HUDEP-2 (cell line): ENCODE data around the gene COX7A2.

Source experiments
- DNase-seq, 76 experiments: peaks; one replicate each; lab custom pipeline; 2025; ENCODE audit not compliant: unreplicated experiment in 76 of 76; lab: John Stamatoyannopoulos, UW

COX7A2 gene

DNA sequence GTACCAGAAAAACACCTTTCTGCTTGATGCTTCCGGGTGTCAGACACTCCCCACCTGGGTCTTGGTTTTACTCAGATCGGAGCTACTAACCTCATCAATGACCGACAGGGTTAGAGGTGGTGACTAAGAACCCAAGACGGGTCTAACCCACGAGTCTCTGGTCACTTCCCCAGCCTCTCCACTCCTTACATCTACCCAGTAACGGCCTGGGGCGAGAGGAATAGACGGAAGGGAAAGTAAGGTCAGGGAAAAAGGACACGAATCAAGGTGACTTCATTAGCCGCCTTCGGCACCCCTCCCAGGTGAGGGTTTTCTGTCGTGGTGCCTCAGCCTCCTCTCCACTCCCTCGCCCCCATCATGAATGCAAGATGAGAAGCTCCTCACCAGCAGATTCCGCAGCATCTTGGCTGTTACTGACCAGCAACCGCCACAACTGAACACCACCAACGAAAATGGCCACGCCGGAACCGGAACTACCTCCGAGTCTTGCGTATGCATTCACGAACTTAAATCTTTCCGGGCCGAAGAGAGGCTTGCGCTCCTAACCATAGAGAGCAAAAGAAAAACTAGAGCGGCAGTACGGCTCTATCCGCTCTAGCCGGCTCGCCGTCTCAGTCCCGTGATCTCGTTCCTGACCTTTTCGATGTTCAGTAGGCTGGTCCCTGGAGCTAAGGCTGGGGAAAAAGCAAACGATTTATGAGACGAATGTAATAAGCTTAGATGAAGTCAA is at the start of gene COX7A2:
Gene COX7A2 (minus strand): TSS at position 469 of the 730 bp plus-strand sequence. CDS start 67 bp downstream, at position 402.
- peak; percentile 46 to 97 (median 89) for DNase-seq

GRCh38 chr6:75292555-75292954 is 49.0 kb upstream of the COX7A2 start:
- no peak for DNase-seq

GRCh38 chr6:75291744-75292143 is 48.1 kb upstream of the COX7A2 start:
- DNase-seq: no peak

DNA sequence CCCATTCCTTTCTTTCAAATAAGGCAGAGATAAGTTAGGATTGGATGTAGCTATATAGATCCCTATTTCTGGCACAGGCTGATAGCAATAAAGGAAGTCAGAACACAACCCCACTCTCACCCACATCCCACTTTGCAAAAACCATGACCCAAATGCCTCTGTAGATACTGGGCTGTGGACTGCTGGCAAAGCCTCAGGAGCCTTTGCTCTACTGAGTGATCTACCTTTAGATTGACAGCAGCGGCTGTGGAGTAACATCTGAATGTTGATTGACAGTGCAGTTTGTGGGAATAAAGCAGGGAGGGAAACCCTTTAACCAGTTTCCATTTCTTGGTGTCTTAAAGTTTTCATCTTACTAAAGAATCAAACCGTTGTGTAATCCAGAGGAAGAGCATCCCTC is 47.7 kb upstream of the COX7A2 start:
- DNase-seq: no peak

- no peak for DNase-seq
These were observed 46.7 kb upstream of the COX7A2 start for GRCh38 chr6:75290136-75290945.

- DNase-seq: no peak
These were observed 44.4 kb upstream of the COX7A2 start for GRCh38 chr6:75288023-75288422.

GRCh38 chr6:75287424-75287823 is 43.8 kb upstream of the COX7A2 start:
- DNase-seq: no peak

DNA sequence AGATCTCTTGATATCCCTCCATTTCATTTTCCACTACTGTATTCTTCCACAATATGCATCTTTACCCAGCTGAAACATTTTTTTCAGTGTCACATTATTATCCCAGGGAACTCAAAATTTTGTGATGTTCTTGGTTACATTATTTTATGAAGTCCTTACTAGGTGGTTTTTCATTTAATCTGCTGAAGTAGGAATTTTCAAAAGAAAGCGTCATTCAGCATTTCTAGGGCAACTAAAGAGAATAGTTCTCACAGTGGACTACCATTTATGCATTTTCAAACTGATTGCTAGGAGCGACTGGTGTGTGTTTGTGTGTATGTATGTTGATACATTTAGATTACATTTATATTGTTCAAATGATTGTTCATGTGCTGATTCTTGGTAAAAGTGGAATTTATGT is 43.4 kb upstream of the COX7A2 start:
- DNase-seq: no peak

DNA sequence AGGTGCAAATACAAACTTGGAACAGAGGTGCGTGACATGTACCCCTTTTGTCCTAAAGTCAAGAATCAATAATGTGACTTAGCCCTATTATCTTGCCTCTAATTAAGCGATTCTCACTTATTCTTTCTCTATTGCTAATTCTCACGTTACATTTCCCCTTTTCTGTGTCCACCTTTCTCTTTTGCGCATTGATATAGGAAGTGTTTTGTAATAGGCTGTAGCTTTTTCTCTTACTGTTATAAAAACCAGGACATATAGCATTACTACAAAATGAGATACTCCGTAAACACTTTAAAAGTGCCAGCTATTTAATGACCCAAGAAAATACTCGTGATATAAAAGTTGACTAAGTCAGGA is 41.7 kb upstream of the COX7A2 start:
- DNase-seq: peak in 1 of 76 experiments; percentile 50

- peak; percentile 57 to 99 (median 98) for DNase-seq
These were observed 41.2 kb upstream of the COX7A2 start, which contains the start of gene TMEM30A for GRCh38 chr6:75284632-75285282. TMEM30A (minus strand) TSS chr6:75284792; CDS start chr6:75284638, 154 bp downstream.

DNA sequence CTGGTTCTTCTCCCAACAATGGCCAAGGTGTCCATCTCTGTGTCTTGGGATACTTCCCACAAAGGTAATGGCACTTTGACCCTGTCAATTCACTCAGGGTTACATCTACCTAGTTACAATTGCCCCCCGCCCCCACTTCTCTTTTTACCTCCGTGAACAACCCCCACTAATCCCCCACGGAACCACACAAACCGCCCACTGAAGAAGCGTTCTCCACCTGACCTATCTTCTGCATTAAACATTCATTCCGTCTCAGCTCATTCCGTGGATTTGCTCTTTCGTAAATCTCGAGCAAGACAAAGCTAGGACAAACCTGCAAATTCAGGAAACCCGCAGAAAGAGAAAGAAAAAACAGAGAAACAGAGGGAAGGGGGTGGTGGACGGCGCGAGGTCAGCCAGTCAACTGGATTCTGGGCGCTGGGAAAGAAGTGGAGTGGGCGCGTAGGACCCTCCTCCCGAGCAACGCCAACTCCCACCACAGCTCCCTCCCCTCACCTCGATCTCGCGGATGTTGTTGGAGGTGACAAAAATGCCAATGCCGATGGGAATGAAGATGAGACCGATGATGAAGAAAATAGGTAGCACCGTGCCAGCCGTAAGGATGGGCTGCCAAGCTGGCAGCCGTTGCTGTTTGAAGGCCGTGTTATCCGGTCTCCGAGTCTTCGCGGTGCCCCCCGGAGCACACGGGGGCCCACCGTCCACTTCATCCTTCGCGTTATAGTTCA is 40.5 kb upstream of the COX7A2 start:
- peak in 8 of 76 experiments; percentile 3 to 48 (median 40) for DNase-seq

DNA sequence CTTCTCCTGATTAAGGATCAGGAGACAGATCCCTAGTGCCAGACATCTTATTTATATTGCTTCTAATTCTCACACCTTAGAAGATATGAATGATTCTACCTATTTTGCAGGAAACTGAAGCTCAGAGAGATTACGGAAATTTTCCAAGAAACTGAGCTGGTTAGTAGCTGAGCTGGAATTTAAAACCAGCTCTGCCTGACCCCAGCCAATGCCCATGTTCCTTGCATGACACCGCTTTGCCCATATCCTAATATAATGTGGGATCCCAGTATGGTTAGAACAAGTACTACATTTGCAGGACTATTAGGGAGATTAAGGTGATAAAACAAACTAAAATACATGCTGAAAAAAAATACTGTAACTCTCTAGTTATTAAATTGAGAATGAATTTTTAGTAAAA is 39.1 kb upstream of the COX7A2 start:
- no peak for DNase-seq

GRCh38 chr6:75281653-75282052 is 38.1 kb upstream of the COX7A2 start:
- DNase-seq: no peak

DNA sequence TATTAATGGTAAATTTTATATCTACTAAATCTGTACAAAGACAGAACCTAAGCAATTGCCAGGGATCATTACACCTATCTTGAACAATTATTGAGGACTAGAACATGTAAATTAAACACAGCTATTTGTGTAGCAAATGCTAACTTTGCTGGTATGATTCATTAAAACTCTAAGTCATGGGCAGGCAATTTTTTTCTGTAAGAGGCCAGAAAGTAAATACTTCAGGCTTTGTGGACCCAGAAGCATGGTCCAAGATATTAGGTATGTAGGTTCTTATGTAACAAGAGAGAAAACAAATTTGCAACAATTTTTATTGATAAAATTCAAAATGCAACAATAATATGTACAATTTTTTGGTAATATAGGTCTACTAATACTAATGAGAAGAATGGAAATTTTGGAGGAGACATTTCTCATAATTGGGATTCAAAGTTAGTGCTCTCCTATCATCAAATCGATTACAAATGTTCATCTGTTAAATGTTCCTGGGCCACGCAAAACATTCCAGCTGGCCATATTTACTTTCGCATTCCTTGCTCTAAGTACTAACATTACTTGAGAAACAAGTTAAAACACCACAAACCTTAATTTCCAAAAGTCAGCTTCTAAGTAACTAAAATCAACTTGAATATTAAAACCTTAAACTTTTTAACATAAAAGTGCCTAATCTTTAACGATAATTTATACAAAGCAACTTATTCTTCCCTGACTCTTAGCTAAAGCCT is 36.7 kb upstream of the COX7A2 start:
- DNase-seq: no peak

DNA sequence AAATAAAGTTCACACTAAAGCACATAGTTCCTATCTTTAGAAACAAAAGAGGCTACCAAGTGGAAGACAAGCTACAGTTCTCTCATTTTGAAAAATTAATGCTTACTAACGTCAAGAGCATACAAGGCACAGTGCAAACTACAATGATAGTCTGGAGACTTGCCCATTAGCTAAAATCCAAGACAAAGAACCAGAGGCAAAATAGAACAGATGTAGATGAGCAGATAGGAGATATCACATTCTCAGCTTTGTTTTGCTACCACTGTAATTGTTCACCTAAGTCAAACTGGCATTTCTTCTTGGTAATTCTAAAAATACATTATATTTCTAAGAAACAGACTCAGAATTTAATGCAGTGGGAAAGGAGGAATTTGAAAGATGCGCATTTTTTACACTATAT is 35.8 kb upstream of the COX7A2 start:
- peak in 21 of 76 experiments; percentile 10 to 58 (median 34) for DNase-seq

- peak in 3 of 76 experiments; percentile 9 to 24 (median 23) for DNase-seq
These were observed 35.0 kb upstream of the COX7A2 start for GRCh38 chr6:75278474-75279077.

- no peak for DNase-seq
These were observed 31.5 kb upstream of the COX7A2 start for GRCh38 chr6:75275067-75275466.

DNA sequence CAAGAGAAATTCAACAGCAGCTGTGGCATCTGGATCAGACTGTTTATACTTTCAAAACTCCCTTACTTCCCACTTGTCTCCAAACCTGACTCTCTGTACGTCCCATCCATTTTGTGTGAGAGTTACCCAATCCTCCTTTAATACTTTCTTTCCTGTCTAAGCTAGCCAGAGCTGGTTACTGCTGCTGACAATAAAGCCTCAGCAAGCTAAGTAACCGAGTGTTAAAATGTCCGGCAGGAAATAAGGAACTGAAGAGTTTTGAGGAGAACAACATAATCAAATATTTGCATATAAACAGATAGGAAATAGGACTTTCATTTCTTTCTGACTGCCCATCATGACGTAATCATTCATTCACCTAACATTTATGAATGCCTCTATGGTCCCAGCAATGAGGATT is 29.4 kb upstream of the COX7A2 start:
- DNase-seq: no peak

DNA sequence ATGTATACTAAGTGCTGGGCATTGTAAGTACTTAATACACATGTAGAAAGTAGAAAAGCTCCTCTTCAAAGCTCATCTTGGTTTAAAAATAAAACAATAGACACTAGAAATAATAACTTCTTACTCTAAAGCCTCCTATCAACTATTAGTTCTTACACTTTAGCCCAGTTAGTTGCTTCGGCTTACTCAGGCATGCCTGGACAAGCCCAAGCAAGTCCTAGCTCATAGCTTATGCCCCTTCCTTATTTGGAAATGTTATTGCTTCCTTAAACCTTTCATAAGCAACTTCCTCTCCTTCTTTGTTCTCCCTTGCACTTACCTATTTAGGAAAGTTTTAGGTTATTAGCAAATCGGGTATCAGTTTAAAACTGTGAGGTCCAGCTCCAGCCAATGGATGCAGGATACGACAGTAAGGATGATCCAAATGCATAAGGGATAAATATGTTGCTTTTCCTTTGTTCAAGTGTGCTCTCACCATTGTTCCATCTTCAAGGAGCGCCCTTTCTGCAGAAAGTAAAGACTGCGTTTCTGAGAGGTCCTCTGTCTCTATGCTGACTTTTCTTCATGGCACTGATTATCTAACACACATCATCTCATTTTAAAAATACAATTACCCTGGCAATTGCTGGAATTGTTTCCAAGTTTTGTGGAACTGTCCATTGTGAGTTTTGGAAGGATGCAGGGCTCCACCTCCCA is 28.7 kb upstream of the COX7A2 start:
- no peak for DNase-seq
